Activated CD4-positive, alpha-beta T cell treated with anti-CD3 and anti-CD28 coated beads for 4 hours (primary cell): ENCODE data around the gene FBXW12.

Source experiments
- DNase-seq, 2 donors: peaks; one replicate each; pipeline ENCODE4 v3.0.0-alpha.2; 2020

Gene FBXW12

GRCh38 chr3:48436855-48437254, 64.8 kb downstream of the FBXW12 start:
- DNase-seq: no peak

DNA sequence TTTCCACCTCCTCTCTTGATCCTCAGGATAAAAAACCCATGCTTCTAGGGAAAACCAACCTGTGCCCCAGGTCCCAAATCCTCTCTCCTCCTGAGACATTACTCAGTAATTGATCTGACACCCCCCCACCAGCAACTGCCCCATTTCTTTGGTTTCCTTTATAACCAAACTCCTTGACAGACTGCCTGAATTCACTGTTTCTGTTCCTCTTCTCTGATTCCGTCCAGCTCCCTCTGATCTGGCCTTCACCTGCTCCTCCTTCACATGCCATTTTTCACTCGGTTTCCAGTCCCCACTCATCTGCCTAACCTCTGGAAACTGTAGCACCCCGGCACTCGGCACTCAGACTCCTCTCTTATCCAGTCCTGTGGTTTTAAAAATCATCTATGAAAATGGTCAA, 65.8 kb downstream of the FBXW12 start:
- no peak for DNase-seq

- peak; percentile 98 for DNase-seq
Observed at GRCh38 chr3:48439820-48440589, 68.0 kb downstream of the FBXW12 start, which contains the start of the genes CCDC51 and TMA7. TSS of gene CCDC51 (minus strand) at chr3:48440119. CDS start at chr3:48435128, 4,991 bp downstream. TSS of gene TMA7 (plus strand) at chr3:48440257. CDS start at chr3:48440297, 40 bp downstream.

DNA sequence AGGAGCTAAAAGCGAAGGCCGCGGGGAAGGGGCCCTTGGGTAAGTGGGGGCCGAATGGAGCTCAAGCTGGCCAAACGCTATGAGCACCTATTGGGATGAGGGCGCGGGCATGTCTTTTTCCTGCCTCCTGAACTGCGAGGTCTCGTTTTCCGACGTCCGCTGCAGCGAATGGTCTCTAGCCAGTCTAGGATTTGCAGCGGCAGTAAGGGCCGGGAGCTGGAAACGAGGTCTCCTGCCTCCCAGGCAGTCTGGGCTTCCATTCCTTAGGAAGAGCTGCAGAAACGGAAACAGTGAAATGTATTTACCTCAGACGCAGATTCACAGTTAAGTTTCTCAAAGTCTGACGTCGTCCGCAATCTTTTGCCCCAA, 68.6 kb downstream of the FBXW12 start:
- DNase-seq: no peak

GRCh38 chr3:48441940-48442339, 69.9 kb downstream of the FBXW12 start:
- DNase-seq: no peak
